ENCODE data around the gene LRP1-AS.

The LRP1-AS gene

GRCh38 chr12:57146961-57147944 is at the start of gene LRP1-AS:
Gene LRP1-AS (minus strand): TSS chr12:57147619.
- DNase-seq, result no peak

GRCh38 chr12:57196956-57197355 is 49.5 kb upstream of the LRP1-AS start:
- no peak for DNase-seq

- DNase-seq, result no peak
These were observed 49.0 kb upstream of the LRP1-AS start for GRCh38 chr12:57196439-57196838.

- DNase-seq, result no peak
These were observed 48.4 kb upstream of the LRP1-AS start for GRCh38 chr12:57195611-57196371.

- no peak for DNase-seq
These were observed 47.8 kb upstream of the LRP1-AS start for GRCh38 chr12:57195186-57195585.

- no peak for DNase-seq
These were observed 46.8 kb upstream of the LRP1-AS start for GRCh38 chr12:57194253-57194652.

GRCh38 chr12:57193706-57194245 is 46.4 kb upstream of the LRP1-AS start:
- no peak for DNase-seq

- DNase-seq, result no peak
These were observed 45.5 kb upstream of the LRP1-AS start for GRCh38 chr12:57192920-57193319.

- DNase-seq, result no peak
These were observed 44.0 kb upstream of the LRP1-AS start for GRCh38 chr12:57191410-57191809.

- DNase-seq, result no peak
These were observed 43.4 kb upstream of the LRP1-AS start for GRCh38 chr12:57190821-57191220.

- no peak for DNase-seq
These were observed 42.6 kb upstream of the LRP1-AS start for GRCh38 chr12:57190037-57190436.

GRCh38 chr12:57188090-57188425 is 40.6 kb upstream of the LRP1-AS start:
- DNase-seq, result no peak

- no peak for DNase-seq
These were observed 40.0 kb upstream of the LRP1-AS start for GRCh38 chr12:57187222-57188089.

- DNase-seq, result no peak
These were observed 38.6 kb upstream of the LRP1-AS start for GRCh38 chr12:57185906-57186508.

GRCh38 chr12:57185403-57185802 is 38.0 kb upstream of the LRP1-AS start:
- DNase-seq, result no peak

GRCh38 chr12:57183939-57184725 is 36.7 kb upstream of the LRP1-AS start:
- DNase-seq, result no peak

- no peak for DNase-seq
These were observed 35.6 kb upstream of the LRP1-AS start for GRCh38 chr12:57182918-57183575.

- no peak for DNase-seq
These were observed 34.2 kb upstream of the LRP1-AS start for GRCh38 chr12:57181561-57182155.

- DNase-seq, result no peak
These were observed 33.7 kb upstream of the LRP1-AS start for GRCh38 chr12:57181072-57181471.

GRCh38 chr12:57180321-57180989 is 33.0 kb upstream of the LRP1-AS start:
- no peak for DNase-seq
